Osteoblast (primary cell): ENCODE results near the gene IPO9. TPM values are rescaled to one million over a fixed set of nuclear protein-coding genes. Genes with fewer than 3 reads are reported as not detected.

Experiments
- DNase-seq: peaks from one replicate; pipeline ENCODE4 v3.0.0; 2011; ENCODE audit warnings: low spot score, mixed read lengths; ENCODE audit not compliant: insufficient read length; ENCODE audit errors: missing footprints
- H2AFZ ChIP-seq: 2 replicates; pipeline ENCODE4 v1.6.0; 2011; ENCODE audit warnings: mild to moderate bottlenecking, low read length
- H3K27ac ChIP-seq: 2 replicates; pipeline ENCODE4 v1.5.1; 2011; ENCODE audit warnings: mild to moderate bottlenecking, low read depth, low read length, moderate library complexity
- H3K27me3 ChIP-seq: 2 replicates; pipeline ENCODE4 v1.6.0; 2012; ENCODE audit warnings: mild to moderate bottlenecking, control low read depth, inconsistent platforms, low read length, moderate library complexity; ENCODE audit not compliant: insufficient read depth
- H3K36me3 ChIP-seq: 2 replicates; pipeline ENCODE4 v1.5.1; 2011; ENCODE audit warnings: mild to moderate bottlenecking, low read length, control low read depth, moderate library complexity; ENCODE audit not compliant: insufficient read depth
- H3K4me1 ChIP-seq: 2 replicates; pipeline ENCODE4 v1.5.1; 2011; ENCODE audit warnings: mild to moderate bottlenecking, low read length, control low read depth, moderate library complexity; ENCODE audit not compliant: insufficient read depth
- H3K4me2 ChIP-seq: 2 replicates; pipeline ENCODE4 v1.6.0; 2011; ENCODE audit warnings: mild to moderate bottlenecking, low read length; ENCODE audit not compliant: insufficient read depth
- H3K4me3 ChIP-seq: fragments of 200-600 bp; sonication (generic); 3 replicates; pipeline ENCODE4 v1.5.1; 2012; ENCODE audit warnings: mild to moderate bottlenecking, low read length, inconsistent platforms; ENCODE audit not compliant: insufficient read depth
- H3K79me2 ChIP-seq: 2 replicates; pipeline ENCODE4 v1.6.0; 2012; ENCODE audit warnings: mild to moderate bottlenecking, low read length, control low read depth, inconsistent platforms; ENCODE audit not compliant: insufficient read depth
- H3K9me3 ChIP-seq: 2 replicates; pipeline ENCODE4 v1.5.1; 2011; ENCODE audit warnings: low read depth, low read length, control low read depth
- H4K20me1 ChIP-seq: 2 replicates; pipeline ENCODE4 v1.6.0; 2012; ENCODE audit warnings: mild to moderate bottlenecking, low read length, control low read depth; ENCODE audit not compliant: insufficient read depth
- total RNA-seq: library from RNA; depleted of rRNA; stranded (reverse); fragments of >200 nt; gene quantifications from 2 replicates; pipeline ENCODE4 v1.2.3, GENCODE V29; 2012
- TF ChIP-seq, protein P1 (sequence below): IDR thresholded peaks from 2 replicates; pipeline ENCODE4 v1.5.1; 2011; ENCODE audit warnings: mild to moderate bottlenecking, low read depth, low read length, moderate library complexity; ENCODE audit errors: extremely low read depth

Gene IPO9
- total RNA-seq, 1 donor, result 26.1 TPM

DNA sequence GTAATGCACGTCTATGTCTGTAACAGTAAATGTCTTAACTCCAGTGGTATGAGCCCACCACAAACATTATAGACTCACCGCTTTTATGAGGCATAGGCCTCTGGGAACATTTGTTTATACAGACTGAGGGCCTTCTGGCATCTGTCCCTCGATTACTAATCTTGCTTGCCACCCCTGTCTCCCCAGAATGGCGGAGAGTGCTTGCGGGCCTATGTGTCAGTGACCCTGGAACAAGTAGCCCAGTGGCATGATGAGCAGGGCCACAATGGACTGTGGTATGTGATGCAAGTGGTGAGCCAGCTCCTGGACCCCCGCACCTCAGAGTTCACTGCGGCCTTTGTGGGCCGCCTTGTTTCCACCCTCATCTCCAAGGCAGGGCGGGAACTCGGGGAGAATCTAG lies 41.4 kb downstream of the IPO9 start:
- no peak overlapping the region for H3K4me2 ChIP-seq
- TF ChIP-seq, protein P1, sequence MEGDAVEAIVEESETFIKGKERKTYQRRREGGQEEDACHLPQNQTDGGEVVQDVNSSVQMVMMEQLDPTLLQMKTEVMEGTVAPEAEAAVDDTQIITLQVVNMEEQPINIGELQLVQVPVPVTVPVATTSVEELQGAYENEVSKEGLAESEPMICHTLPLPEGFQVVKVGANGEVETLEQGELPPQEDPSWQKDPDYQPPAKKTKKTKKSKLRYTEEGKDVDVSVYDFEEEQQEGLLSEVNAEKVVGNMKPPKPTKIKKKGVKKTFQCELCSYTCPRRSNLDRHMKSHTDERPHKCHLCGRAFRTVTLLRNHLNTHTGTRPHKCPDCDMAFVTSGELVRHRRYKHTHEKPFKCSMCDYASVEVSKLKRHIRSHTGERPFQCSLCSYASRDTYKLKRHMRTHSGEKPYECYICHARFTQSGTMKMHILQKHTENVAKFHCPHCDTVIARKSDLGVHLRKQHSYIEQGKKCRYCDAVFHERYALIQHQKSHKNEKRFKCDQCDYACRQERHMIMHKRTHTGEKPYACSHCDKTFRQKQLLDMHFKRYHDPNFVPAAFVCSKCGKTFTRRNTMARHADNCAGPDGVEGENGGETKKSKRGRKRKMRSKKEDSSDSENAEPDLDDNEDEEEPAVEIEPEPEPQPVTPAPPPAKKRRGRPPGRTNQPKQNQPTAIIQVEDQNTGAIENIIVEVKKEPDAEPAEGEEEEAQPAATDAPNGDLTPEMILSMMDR, result no peak
- H3K27me3 ChIP-seq, result no peaks in the 10 kb centered on the region
- H3K9me3 ChIP-seq, result no peaks in the 10 kb centered on the region
- H3K27ac ChIP-seq, result peak overlapping the region; percentile 50
- H3K4me3 ChIP-seq, result no peak overlapping the region
- H2AFZ ChIP-seq, result no peak overlapping the region
- no peaks in the 10 kb centered on the region for H3K79me2 ChIP-seq
- H3K4me1 ChIP-seq, result peaks cover 9% of the 10 kb centered on the region
- peak; percentile 86 for DNase-seq
- peaks cover 81% of the 10 kb centered on the region for H3K36me3 ChIP-seq
- no peaks in the 10 kb centered on the region for H4K20me1 ChIP-seq

- no peak for DNase-seq
- no peaks in the 10 kb centered on the region for H3K27me3 ChIP-seq
- H3K79me2 ChIP-seq, result no peaks in the 10 kb centered on the region
- no peak overlapping the region for H3K4me3 ChIP-seq
- peaks cover 60% of the 10 kb centered on the region for H3K36me3 ChIP-seq
- peaks cover 5% of the 10 kb centered on the region for H3K4me1 ChIP-seq
- no peak overlapping the region for H3K4me2 ChIP-seq
- H3K27ac ChIP-seq, result no peak overlapping the region
- no peaks in the 10 kb centered on the region for H3K9me3 ChIP-seq
- no peak overlapping the region for H2AFZ ChIP-seq
- H4K20me1 ChIP-seq, result no peaks in the 10 kb centered on the region
- TF ChIP-seq, protein P1, result no peak
Measured at GRCh38 chr1:201874672-201875071, 45.7 kb downstream of the IPO9 start.

DNA sequence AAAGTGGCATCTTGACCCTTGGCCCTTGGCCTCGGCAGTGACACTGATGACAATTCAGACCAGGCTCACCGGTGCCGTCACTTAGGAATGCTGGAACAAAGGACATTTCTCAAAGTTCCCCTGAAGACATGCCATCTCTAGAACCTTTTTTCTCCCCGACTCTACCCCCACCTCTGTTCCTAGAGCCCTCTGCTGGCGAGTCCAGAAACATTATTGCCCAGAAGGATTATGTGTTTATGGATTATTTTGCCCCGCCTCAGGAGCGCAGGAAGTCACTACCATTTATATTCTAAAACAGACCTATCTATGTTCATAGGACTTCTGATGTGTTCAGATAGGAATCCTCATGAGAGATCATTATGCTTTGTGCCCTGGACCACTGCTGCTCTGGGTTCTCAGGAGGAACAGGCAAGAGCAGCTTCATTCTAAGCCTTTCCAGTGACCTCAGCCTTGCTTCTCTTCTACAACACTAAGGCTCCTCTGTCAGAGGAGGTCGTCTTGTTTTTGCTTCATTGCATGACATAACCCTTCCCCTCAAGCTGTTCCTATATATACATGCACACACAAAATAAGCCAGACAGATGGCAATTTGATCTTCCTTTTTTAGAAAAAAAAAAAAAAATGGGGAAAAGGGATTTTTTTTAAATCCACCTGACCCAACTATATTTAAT lies 47.3 kb downstream of the IPO9 start:
- Histone ChIP-seq H3K79me2 (no peaks in the 10 kb centered on the region), H3K4me1 (no peaks in the 10 kb centered on the region), H3K27ac (no peak overlapping the region), H2AFZ (no peak overlapping the region), H4K20me1 (no peaks in the 10 kb centered on the region), H3K27me3 (no peaks in the 10 kb centered on the region), H3K36me3 (peaks cover 47% of the 10 kb centered on the region), H3K4me2 (no peak overlapping the region), H3K9me3 (no peaks in the 10 kb centered on the region), H3K4me3 (no peak overlapping the region)
- no peak for DNase-seq
- TF ChIP-seq, protein P1, result peak; percentile 57

GRCh38 chr1:201877877-201878401 lies 49.0 kb downstream of the IPO9 start:
- no peak for DNase-seq
- no peaks in the 10 kb centered on the region for H3K9me3 ChIP-seq
- H3K27me3 ChIP-seq, result no peaks in the 10 kb centered on the region
- H3K79me2 ChIP-seq, result no peaks in the 10 kb centered on the region
- H3K4me1 ChIP-seq, result peaks cover 7% of the 10 kb centered on the region
- H4K20me1 ChIP-seq, result peaks cover 2% of the 10 kb centered on the region
- H3K36me3 ChIP-seq, result peaks cover 30% of the 10 kb centered on the region
- H3K27ac ChIP-seq, result no peak overlapping the region
- no peak overlapping the region for H2AFZ ChIP-seq
- TF ChIP-seq, protein P1, result peak; percentile 70
- no peak overlapping the region for H3K4me3 ChIP-seq
- H3K4me2 ChIP-seq, result no peak overlapping the region
